Measurements from ENCODE around the gene ZNF536.

The ZNF536 gene

DNA sequence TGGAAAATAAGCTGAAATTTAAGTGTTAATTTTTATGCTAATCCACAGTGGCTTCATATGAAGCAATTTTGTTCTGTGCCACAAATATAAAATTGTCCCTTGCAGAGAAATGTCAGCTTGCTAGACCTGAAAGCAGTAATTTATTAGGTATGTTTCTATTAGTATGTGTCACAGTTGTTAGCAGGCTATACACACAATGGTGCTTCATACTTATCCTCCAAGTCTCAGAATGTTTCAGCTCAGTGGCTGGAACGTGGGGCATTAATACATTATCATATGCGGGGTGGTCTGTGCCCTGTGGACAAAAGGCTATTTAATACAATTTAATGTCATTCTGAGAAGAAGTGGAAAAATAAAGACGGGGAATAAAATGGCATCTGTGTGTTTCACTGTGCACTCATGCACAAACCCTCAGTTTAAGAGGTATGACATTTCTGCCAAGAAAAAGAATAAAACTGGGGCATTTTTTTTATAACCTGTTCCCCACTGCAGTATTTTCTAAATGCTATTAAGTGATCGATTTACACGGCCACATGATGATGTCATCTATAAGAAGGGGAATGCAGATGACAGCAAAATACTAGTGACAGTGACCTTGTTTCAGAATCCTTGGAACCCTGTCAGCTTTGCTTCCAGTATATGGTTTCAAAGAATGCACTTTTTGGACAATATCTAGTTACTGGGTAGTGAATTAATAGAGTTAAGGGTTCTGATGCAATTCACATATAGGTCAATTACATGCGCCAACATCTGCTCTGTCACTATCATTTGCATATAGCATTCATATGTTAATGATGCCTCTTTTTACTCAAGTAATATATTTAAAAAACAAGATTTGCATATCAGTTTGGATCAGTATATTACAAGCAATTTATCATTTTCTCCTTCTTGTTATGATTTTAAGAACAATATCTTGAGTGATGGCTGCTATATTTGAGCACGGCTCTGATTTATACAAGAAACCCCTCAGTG, 21.2 kb upstream of the ZNF536 start:
- TF ChIP-seq, protein P1, sequence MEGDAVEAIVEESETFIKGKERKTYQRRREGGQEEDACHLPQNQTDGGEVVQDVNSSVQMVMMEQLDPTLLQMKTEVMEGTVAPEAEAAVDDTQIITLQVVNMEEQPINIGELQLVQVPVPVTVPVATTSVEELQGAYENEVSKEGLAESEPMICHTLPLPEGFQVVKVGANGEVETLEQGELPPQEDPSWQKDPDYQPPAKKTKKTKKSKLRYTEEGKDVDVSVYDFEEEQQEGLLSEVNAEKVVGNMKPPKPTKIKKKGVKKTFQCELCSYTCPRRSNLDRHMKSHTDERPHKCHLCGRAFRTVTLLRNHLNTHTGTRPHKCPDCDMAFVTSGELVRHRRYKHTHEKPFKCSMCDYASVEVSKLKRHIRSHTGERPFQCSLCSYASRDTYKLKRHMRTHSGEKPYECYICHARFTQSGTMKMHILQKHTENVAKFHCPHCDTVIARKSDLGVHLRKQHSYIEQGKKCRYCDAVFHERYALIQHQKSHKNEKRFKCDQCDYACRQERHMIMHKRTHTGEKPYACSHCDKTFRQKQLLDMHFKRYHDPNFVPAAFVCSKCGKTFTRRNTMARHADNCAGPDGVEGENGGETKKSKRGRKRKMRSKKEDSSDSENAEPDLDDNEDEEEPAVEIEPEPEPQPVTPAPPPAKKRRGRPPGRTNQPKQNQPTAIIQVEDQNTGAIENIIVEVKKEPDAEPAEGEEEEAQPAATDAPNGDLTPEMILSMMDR (IDR thresholded peaks at IDR 0.05; ENCODE audit: low read depth, low read length) = no peak
- DNase-seq (ENCODE audit: low read depth, low spot score) = no peak
- H3K4me3 ChIP-seq (ENCODE audit: low read depth, low read length) = no peak overlapping the region
- in situ Hi-C loops (cut with HindIII; ENCODE audit: low sequenced_read_pairs) = no loop called here

DNA sequence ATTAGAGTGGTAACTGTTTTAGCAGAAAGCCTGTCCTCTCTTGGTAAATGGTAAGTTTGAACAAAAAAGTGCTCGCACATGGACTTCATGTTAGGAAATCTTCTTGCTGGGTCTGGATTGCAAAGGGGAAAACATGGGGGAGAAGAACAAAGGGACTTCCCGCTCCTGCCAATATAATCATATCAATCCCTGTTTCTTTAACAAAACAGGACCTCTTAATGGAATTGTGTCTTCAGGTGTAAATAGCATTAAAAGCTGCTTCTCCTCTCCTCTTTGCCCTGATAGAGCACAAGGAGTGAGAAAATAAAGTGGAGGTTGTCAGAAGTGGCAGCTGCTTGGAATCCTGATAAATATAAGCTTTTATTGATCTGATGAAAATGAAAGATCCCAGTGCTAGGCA, 20.4 kb upstream of the ZNF536 start:
- DNase-seq (ENCODE audit: low read depth, low spot score) = no peak
- TF ChIP-seq, protein P1 (IDR thresholded peaks at IDR 0.05; ENCODE audit: low read depth, low read length) = no peak
- H3K4me3 ChIP-seq (ENCODE audit: low read depth, low read length) = no peak overlapping the region
- in situ Hi-C loops (cut with HindIII; ENCODE audit: low sequenced_read_pairs) = no loop called here

DNA sequence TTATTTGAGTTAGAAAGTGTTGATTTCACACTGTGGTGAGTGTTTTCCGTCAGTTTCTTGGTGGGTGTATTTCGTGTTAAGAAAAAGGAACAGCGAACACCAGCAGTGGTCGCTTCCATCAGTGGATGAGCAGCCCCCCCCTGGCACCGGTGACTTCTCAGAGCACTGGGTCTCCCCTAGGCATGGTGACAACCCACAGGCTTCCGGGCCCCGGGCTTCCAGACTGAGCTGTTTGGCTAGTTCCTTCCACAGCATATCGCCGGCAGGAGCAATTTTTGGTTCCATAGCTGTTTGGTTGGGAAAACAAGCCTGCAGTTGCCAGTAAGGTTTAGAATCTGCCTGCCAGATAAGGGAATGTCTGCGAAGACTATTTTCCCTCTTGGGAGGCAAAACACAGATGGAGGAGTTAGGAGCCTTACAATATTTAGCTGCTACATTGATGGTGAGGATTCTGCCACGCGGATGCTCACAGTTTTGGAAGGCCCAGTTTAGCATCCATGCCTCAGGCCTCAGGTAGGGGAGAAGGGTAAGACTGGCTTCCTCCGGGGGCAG, 18.7 kb upstream of the ZNF536 start:
- H3K4me3 ChIP-seq (ENCODE audit: low read depth, low read length) = no peak overlapping the region
- DNase-seq (ENCODE audit: low read depth, low spot score) = no peak
- TF ChIP-seq, protein P1 (IDR thresholded peaks at IDR 0.05; ENCODE audit: low read depth, low read length) = no peak
- in situ Hi-C loops (cut with HindIII; ENCODE audit: low sequenced_read_pairs) = no loop called here

DNA sequence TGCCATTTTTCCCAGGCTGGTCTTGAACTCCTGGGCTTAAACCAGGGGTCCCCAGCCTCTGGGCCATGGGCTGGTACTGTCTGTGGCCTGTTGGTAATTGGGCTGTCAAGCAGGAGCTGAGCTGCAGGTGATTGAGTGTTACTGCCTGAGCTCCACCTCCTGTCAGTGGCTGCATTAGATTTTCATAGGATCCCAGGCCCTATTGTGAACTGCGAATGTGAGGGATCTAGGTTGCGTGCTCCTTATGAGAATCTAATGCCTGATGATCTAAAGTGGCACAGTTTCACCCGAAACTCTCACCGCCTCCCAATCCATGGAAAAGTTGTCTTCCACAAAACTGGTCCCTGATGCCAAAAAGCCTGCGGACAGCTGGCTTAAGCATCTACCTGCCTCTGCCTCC, 16.6 kb upstream of the ZNF536 start:
- DNase-seq (ENCODE audit: low read depth, low spot score) = no peak
- TF ChIP-seq, protein P1 (IDR thresholded peaks at IDR 0.05; ENCODE audit: low read depth, low read length) = no peak
- in situ Hi-C loops (cut with HindIII; ENCODE audit: low sequenced_read_pairs) = no loop called here
- H3K4me3 ChIP-seq (ENCODE audit: low read depth, low read length) = no peak overlapping the region

DNA sequence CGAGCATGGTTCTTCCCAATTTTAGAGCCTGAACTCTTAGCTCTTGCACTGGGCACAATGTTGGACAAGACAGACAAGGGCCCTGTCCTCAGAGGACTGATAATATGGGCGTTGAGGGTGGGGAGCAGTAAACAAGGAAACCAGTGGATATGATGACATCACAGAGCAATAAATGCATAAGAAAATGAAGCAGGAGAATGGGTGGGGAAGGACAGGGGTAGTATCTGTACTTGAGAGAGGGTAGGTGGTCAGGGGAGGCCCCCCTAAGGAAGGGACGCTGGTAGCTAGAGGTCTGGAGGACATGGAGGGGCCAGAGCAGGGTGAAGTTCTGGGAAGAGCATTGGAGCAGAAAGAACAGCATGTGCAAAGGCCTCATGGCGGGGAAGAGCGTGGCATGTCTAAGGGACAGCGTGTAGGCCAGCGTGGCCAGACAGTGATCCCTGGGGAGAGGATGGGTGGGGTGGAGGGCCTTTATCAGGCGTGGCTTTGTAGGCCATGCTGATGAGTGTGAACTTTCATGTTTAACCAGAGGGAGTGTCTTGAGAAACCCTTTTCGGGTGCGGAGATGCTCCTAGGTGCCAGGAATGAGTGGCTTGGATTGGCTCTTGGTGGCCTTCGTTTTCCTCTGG, 15.1 kb upstream of the ZNF536 start:
- H3K4me3 ChIP-seq (ENCODE audit: low read depth, low read length) = no peak overlapping the region
- no peak for DNase-seq (ENCODE audit: low read depth, low spot score)
- in situ Hi-C loops (cut with HindIII; ENCODE audit: low sequenced_read_pairs) = no loop called here
- TF ChIP-seq, protein P1 (IDR thresholded peaks at IDR 0.05; ENCODE audit: low read depth, low read length) = no peak

DNA sequence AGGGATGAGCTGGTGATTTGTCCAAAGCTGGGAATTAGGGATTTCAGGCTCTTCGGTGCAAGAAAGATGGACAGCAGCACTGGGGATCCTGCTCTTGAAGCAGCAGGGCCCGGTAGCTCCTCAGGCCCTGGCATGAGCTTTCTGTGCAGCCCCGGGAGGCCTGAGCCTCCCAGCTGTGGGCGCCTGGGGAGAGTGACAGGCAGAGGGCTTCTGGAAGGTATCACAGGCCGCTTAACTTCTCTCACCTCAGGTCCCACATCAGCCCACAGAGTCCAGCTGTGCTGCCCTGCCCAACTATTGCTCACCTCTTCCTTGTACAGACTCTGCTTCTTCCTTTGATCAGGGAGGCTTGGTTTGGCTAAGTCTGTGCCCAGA, 14.6 kb upstream of the ZNF536 start:
- no peak overlapping the region for H3K4me3 ChIP-seq (ENCODE audit: low read depth, low read length)
- in situ Hi-C loops (cut with HindIII; ENCODE audit: low sequenced_read_pairs) = no loop called here
- TF ChIP-seq, protein P1 (IDR thresholded peaks at IDR 0.05; ENCODE audit: low read depth, low read length) = no peak
- no peak for DNase-seq (ENCODE audit: low read depth, low spot score)
